GM23338 (cell line): ENCODE results near the gene RMND5B. TPM values are rescaled to one million over a fixed set of nuclear protein-coding genes. Genes with fewer than 3 reads are reported as not detected.

ENCODE experiments used
- ATAC-seq: fragments of 200-7000 bp; cut with Tn5 transposase; 3 replicates; pipeline ENCODE4 v1.9.1; 2020
- DNase-seq: peaks from one replicate; pipeline ENCODE4 v3.0.0-alpha.2; 2015; ENCODE audit warnings: low spot score
- H2AFZ ChIP-seq: fragments of 200-600 bp; sonication (generic); 2 replicates; pipeline ENCODE4 v1.8.0; 2016; ENCODE audit warnings: antibody characterized with exemption, mild to moderate bottlenecking, moderate library complexity
- H3F3A ChIP-seq: fragments of 200-600 bp; sonication (generic); replicated peaks from 2 replicates; pipeline ENCODE4 v1.8.0; 2017; ENCODE audit warnings: antibody characterized with exemption, mixed run types, low read depth
- H3K27ac ChIP-seq: fragments of 200-600 bp; sonication (generic); 2 replicates; pipeline ENCODE4 v1.6.1; 2016; ENCODE audit warnings: low read depth
- H3K27me3 ChIP-seq: fragments of 200-600 bp; sonication (generic); 2 replicates; pipeline ENCODE4 v1.8.0; 2016; ENCODE audit warnings: mild to moderate bottlenecking, mixed run types, moderate library complexity; ENCODE audit not compliant: insufficient read depth
- H3K36me3 ChIP-seq: fragments of 200-600 bp; sonication (generic); 2 replicates; pipeline ENCODE4 v1.8.0; 2016; ENCODE audit warnings: mild to moderate bottlenecking; ENCODE audit not compliant: insufficient read depth
- H3K4me1 ChIP-seq: fragments of 200-600 bp; sonication (generic); 2 replicates; pipeline ENCODE4 v1.8.0; 2016; ENCODE audit warnings: mild to moderate bottlenecking, moderate library complexity; ENCODE audit not compliant: insufficient read depth
- H3K4me2 ChIP-seq: fragments of 200-600 bp; sonication (generic); 2 replicates; pipeline ENCODE4 v1.7.1; 2017; ENCODE audit warnings: mixed run types
- H3K4me3 ChIP-seq: fragments of 200-600 bp; sonication (generic); 2 replicates; pipeline ENCODE4 v1.6.1; 2016; ENCODE audit warnings: mixed run types
- H3K79me2 ChIP-seq: fragments of 200-600 bp; sonication (generic); replicated peaks from 2 replicates; pipeline ENCODE4 v1.8.0; 2017; ENCODE audit warnings: mild to moderate bottlenecking; ENCODE audit not compliant: insufficient read depth
- H3K9me2 ChIP-seq: fragments of 200-600 bp; sonication (generic); 2 replicates; pipeline ENCODE4 v1.8.0; 2017; ENCODE audit not compliant: insufficient read depth
- H4K20me1 ChIP-seq: fragments of 200-600 bp; sonication (generic); replicated peaks from 2 replicates; pipeline ENCODE4 v1.8.0; 2017; ENCODE audit warnings: mild to moderate bottlenecking; ENCODE audit not compliant: insufficient read depth
- H3K27ac Mint-ChIP-seq: 2 replicates; pipeline ENCODE4 v1.8.0; 2020; ENCODE audit warnings: inconsistent platforms, mild to moderate bottlenecking, moderate library complexity, mixed read lengths
- H3K27me3 Mint-ChIP-seq: 3 replicates; pipeline ENCODE4 v1.8.0; 2022; ENCODE audit warnings: low read depth, mild to moderate bottlenecking, moderate library complexity, mixed read lengths, inconsistent platforms; ENCODE audit not compliant: insufficient read depth, poor library complexity
- H3K36me3 Mint-ChIP-seq: 3 replicates; pipeline ENCODE4 v1.8.0; 2021; ENCODE audit warnings: low read depth, mild to moderate bottlenecking, inconsistent platforms, moderate library complexity, mixed read lengths
- H3K4me1 Mint-ChIP-seq: 3 replicates; pipeline ENCODE4 v1.8.0; 2020; ENCODE audit warnings: mild to moderate bottlenecking, inconsistent platforms, mixed read lengths
- H3K4me3 Mint-ChIP-seq: 3 replicates; pipeline ENCODE4 v1.8.0; 2021; ENCODE audit warnings: moderate library complexity, mild to moderate bottlenecking, inconsistent platforms, mixed read lengths
- H3K9me3 Mint-ChIP-seq: 3 replicates; pipeline ENCODE4 v1.8.0; 2020; ENCODE audit warnings: moderate library complexity, mild to moderate bottlenecking, inconsistent platforms, mixed read lengths
- CREB1 ChIP-seq: fragments of 250-450 bp; sonication (Bioruptor Pico); IDR thresholded peaks from 2 replicates; pipeline ENCODE4 v1.5.0; 2020; ENCODE audit warnings: low read depth, mild to moderate bottlenecking, moderate library complexity
- CTCF ChIP-seq, 2 experiments: fragments of 200-600 bp in 1 of 2; sonication (generic) in 1 of 2; conservative IDR thresholded peaks; 2 replicates each; pipeline versions ENCODE4 v1.5.1 to v1.6.1; 2016 to 2017; ENCODE audit warnings: antibody characterized with exemption in 2 of 2, low read depth in 2 of 2, mild to moderate bottlenecking in 2 of 2, moderate library complexity in 1 of 2
- ETS1 ChIP-seq: IDR thresholded peaks from 2 replicates; pipeline ENCODE4 v1.6.1; 2016; ENCODE audit warnings: antibody characterized with exemption
- EZH2 ChIP-seq: fragments of 200-600 bp; sonication (generic); IDR thresholded peaks from one replicate; pipeline ENCODE4 v1.8.0; 2017; ENCODE audit warnings: antibody characterized with exemption, mild to moderate bottlenecking, low read depth; ENCODE audit not compliant: unreplicated experiment
- EZH2phosphoT487 ChIP-seq: fragments of 200-600 bp; sonication (generic); IDR thresholded peaks from one replicate; pipeline ENCODE4 v1.8.1; 2018; ENCODE audit warnings: antibody characterized with exemption; ENCODE audit not compliant: unreplicated experiment
- JUNB ChIP-seq: IDR thresholded peaks from one replicate; pipeline ENCODE4 v1.6.1; 2016; ENCODE audit warnings: antibody characterized with exemption; ENCODE audit not compliant: unreplicated experiment
- NANOG ChIP-seq: IDR thresholded peaks from 2 replicates; pipeline ENCODE4 v1.6.1; 2016; ENCODE audit warnings: antibody characterized with exemption, borderline replicate concordance
- POLR2AphosphoS5 ChIP-seq: IDR thresholded peaks from 2 replicates; pipeline ENCODE4 v1.6.1; 2016; ENCODE audit warnings: antibody characterized with exemption, low read depth
- REST ChIP-seq: IDR thresholded peaks from one replicate; pipeline ENCODE4 v1.6.1; 2018; ENCODE audit warnings: antibody characterized with exemption; ENCODE audit not compliant: unreplicated experiment
- STAT1 ChIP-seq: IDR thresholded peaks from one replicate; pipeline ENCODE4 v1.6.1; 2016; ENCODE audit warnings: antibody characterized with exemption; ENCODE audit not compliant: unreplicated experiment
- ZNF114 ChIP-seq: fragments of 250-450 bp; sonication (Bioruptor Pico); IDR thresholded peaks from 2 replicates; pipeline ENCODE4 v1.5.0; 2020; ENCODE audit warnings: mild to moderate bottlenecking, moderate library complexity
- ZNF331 ChIP-seq: fragments of 250-450 bp; sonication (Bioruptor Pico); IDR thresholded peaks from 2 replicates; pipeline ENCODE4 v1.5.0; 2020; ENCODE audit warnings: low read depth, mild to moderate bottlenecking, moderate library complexity
- ZNF462 ChIP-seq: fragments of 250-450 bp; sonication (Bioruptor Pico); IDR thresholded peaks from 2 replicates; pipeline ENCODE4 v1.5.0; 2020; ENCODE audit warnings: mild to moderate bottlenecking, moderate library complexity
- polyA plus RNA-seq: library from polyadenylated mRNA; unstranded; fragments of >200 nt; fragmentation: Nextera tagmentation; extraction: Ambion mirVana; gene quantifications from 2 replicates; pipeline ENCODE4 v1.2.1, GENCODE V29; 2016
- total RNA-seq: library from RNA; depleted of rRNA; stranded (reverse); fragments of >200 nt; shearing (Covaris generic); gene quantifications from 2 replicates; pipeline ENCODE4 v1.2.3, GENCODE V29; 2014

Gene RMND5B
- total and polyA plus RNA-seq, 2 experiments from 2014 or later, result 47.5 to 101 TPM

- no peaks in the 10 kb centered on the region for H3K9me2 ChIP-seq
- no peak overlapping the region for H3K4me3 Mint-ChIP-seq
- H3K4me1 Mint-ChIP-seq, result peaks cover 63% of the 10 kb centered on the region
- peaks cover 54% of the 10 kb centered on the region for H3K36me3 Mint-ChIP-seq
- peak overlapping the region; percentile 96 for H3K27ac ChIP-seq
- peaks cover 8% of the 10 kb centered on the region for H3K36me3 ChIP-seq
- DNase-seq (no peak), ATAC-seq (peak; percentile 2; the same call in 1 of the 3 replicates)
- no peaks in the 10 kb centered on the region for H3K9me3 Mint-ChIP-seq
- H3K79me2 ChIP-seq, result peaks cover 25% of the 10 kb centered on the region
- TF ChIP-seq EZH2 (no peak), EZH2phosphoT487 (no peak), NANOG (no peak), ZNF331 (CRISPR knock-in tag) (no peak), POLR2AphosphoS5 (no peak), JUNB (no peak), ETS1 (no peak), ZNF462 (CRISPR knock-in tag) (no peak), ZNF114 (CRISPR knock-in tag) (no peak), CTCF (conservative IDR thresholded peaks at IDR 0.05; ENCODE audit: low read depth in 2 of 2) (no peak), REST (no peak), STAT1 (no peak), CREB1 (no peak)
- no peak overlapping the region for H3K4me3 ChIP-seq
- no peak overlapping the region for H2AFZ ChIP-seq
- H4K20me1 ChIP-seq, result no peaks in the 10 kb centered on the region
- H3K27ac Mint-ChIP-seq, result peak overlapping the region; percentile 88
- H3F3A ChIP-seq, result peaks cover 32% of the 10 kb centered on the region
- peaks cover 52% of the 10 kb centered on the region for H3K4me1 ChIP-seq
- no peak overlapping the region; the same call in 1 of the 2 replicates for H3K4me2 ChIP-seq
- H3K27me3 Mint-ChIP-seq, result peaks cover 21% of the 10 kb centered on the region
- no peaks in the 10 kb centered on the region for H3K27me3 ChIP-seq
Observed at GRCh38 chr5:178123094-178123965, 7.5 kb upstream of the RMND5B start.
